Kidney epithelial cell (primary cell): ENCODE measurements around the gene ESR1. TPM values are rescaled to one million over a fixed set of nuclear protein-coding genes. Genes with fewer than 3 reads are reported as not detected.

Experiments used
- DNase-seq: peaks from one replicate; pipeline ENCODE4 v3.0.0-alpha.2; 2010; ENCODE audit warnings: low read depth
- H3K27me3 ChIP-seq: 2 replicates; pipeline ENCODE4 v1.6.0; 2011; ENCODE audit warnings: low read length; ENCODE audit not compliant: control insufficient read depth, insufficient read depth
- H3K36me3 ChIP-seq: 2 replicates; pipeline ENCODE4 v1.5.1; 2011; ENCODE audit warnings: low read length; ENCODE audit not compliant: control insufficient read depth, insufficient read depth
- H3K4me3 ChIP-seq: 2 replicates; pipeline ENCODE4 v1.5.1; 2011; ENCODE audit warnings: low read depth, mild to moderate bottlenecking, control low read depth, low read length
- CTCF ChIP-seq: IDR thresholded peaks from 2 replicates; pipeline ENCODE4 v1.5.1; 2011; ENCODE audit warnings: mild to moderate bottlenecking, moderate library complexity, low read length, control low read depth, inconsistent platforms; ENCODE audit not compliant: insufficient read depth, poor library complexity, severe bottlenecking
- total RNA-seq: library from RNA; depleted of rRNA; stranded (reverse); fragments of >200 nt; gene quantifications from 2 replicates; pipeline ENCODE4 v1.2.3, GENCODE V29; 2015

Gene ESR1
- total RNA-seq, 1 donor from 2014 or later = not detected

- H3K4me3 ChIP-seq = no peak overlapping the region
- no peaks in the 10 kb centered on the region for H3K36me3 ChIP-seq
- TF ChIP-seq CTCF = no peak
- no peaks in the 10 kb centered on the region for H3K27me3 ChIP-seq
- DNase-seq = no peak
Measured at GRCh38 chr6:151914484-151914883, 107.0 kb downstream of the ESR1 start.

- no peaks in the 10 kb centered on the region for H3K36me3 ChIP-seq
- H3K27me3 ChIP-seq = no peaks in the 10 kb centered on the region
- no peak for DNase-seq
- TF ChIP-seq CTCF = no peak
- no peak overlapping the region for H3K4me3 ChIP-seq
Measured at GRCh38 chr6:151916075-151916474, 108.6 kb downstream of the ESR1 start.

- no peak overlapping the region for H3K4me3 ChIP-seq
- no peaks in the 10 kb centered on the region for H3K36me3 ChIP-seq
- no peak for TF ChIP-seq CTCF
- no peak for DNase-seq
- H3K27me3 ChIP-seq = no peaks in the 10 kb centered on the region
Measured at GRCh38 chr6:151916680-151917164, 109.2 kb downstream of the ESR1 start.

- Histone ChIP-seq H3K4me3 (no peak overlapping the region), H3K27me3 (no peaks in the 10 kb centered on the region), H3K36me3 (no peaks in the 10 kb centered on the region)
- no peak for DNase-seq
- TF ChIP-seq CTCF = no peak
Measured at GRCh38 chr6:151917531-151918329, 110.2 kb downstream of the ESR1 start.

GRCh38 chr6:151940307-151940706 is 132.8 kb downstream of the ESR1 start:
- no peaks in the 10 kb centered on the region for H3K27me3 ChIP-seq
- DNase-seq = no peak
- TF ChIP-seq CTCF = no peak
- H3K36me3 ChIP-seq = no peaks in the 10 kb centered on the region
- H3K4me3 ChIP-seq = no peak overlapping the region
